Caco-2 (cell line): ENCODE measurements around the gene RB1. TPM values are rescaled to one million over a fixed set of nuclear protein-coding genes. Genes with fewer than 3 reads are reported as not detected.

Experiments used
- BruUV-seq: library from RNA; stranded (reverse); fragments of 400-500 nt; replicated peaks from 2 replicates; lab custom pipeline; 2021; lab: Mats Ljungman, UMichigan
- CTCF ChIA-PET: fragments of 300-600 bp; sonication (Branson Sonifier 250); formaldehyde crosslinking; loops from one replicate; lab custom pipeline; 2022; ENCODE audit warnings: antibody characterized with exemption; lab: Charles Lee
- POLR2A ChIA-PET: fragments of 300-600 bp; sonication (Branson Sonifier 250); formaldehyde crosslinking; loops from one replicate; lab custom pipeline; 2022; ENCODE audit warnings: antibody characterized with exemption; lab: Charles Lee
- DNase-seq, 2 experiments: peaks; one replicate each; pipeline versions ENCODE4 v3.0.0 to v3.0.0-alpha.2; 2020 to 2022
- H3K27me3 ChIP-seq: replicated peaks from 2 replicates; pipeline ENCODE4 v1.6.0; 2011; ENCODE audit warnings: low read length; ENCODE audit not compliant: control insufficient read depth, insufficient read depth
- H3K36me3 ChIP-seq: 2 replicates; pipeline ENCODE4 v1.5.1; 2011; ENCODE audit warnings: low read length; ENCODE audit not compliant: control insufficient read depth, insufficient read depth
- H3K4me1 ChIP-seq: fragments of 250-450 bp; sonication (Bioruptor Pico); 2 replicates; pipeline ENCODE4 v1.5.1; 2020; ENCODE audit warnings: mild to moderate bottlenecking
- H3K4me3 ChIP-seq: 2 replicates; pipeline ENCODE4 v1.5.1; 2011; ENCODE audit warnings: low read depth, mild to moderate bottlenecking, control low read depth, low read length
- H3K9me3 ChIP-seq: fragments of 250-450 bp; sonication (Bioruptor Pico); 2 replicates; pipeline ENCODE4 v1.5.1; 2020; ENCODE audit warnings: mild to moderate bottlenecking, moderate library complexity
- H3K27ac Mint-ChIP-seq: one replicate; pipeline ENCODE4 v1.8.0; 2022; ENCODE audit warnings: mixed read lengths; ENCODE audit not compliant: unreplicated experiment
- H3K27me3 Mint-ChIP-seq: one replicate; pipeline ENCODE4 v1.8.0; 2022; ENCODE audit warnings: mixed read lengths; ENCODE audit not compliant: insufficient read depth, unreplicated experiment
- H3K36me3 Mint-ChIP-seq: one replicate; pipeline ENCODE4 v1.8.0; 2022; ENCODE audit warnings: mild to moderate bottlenecking, mixed read lengths; ENCODE audit not compliant: insufficient read depth, unreplicated experiment
- H3K4me1 Mint-ChIP-seq: one replicate; pipeline ENCODE4 v1.8.0; 2022; ENCODE audit warnings: low read depth, mixed read lengths; ENCODE audit not compliant: unreplicated experiment
- H3K4me3 Mint-ChIP-seq: one replicate; pipeline ENCODE4 v1.8.0; 2022; ENCODE audit warnings: mild to moderate bottlenecking, moderate library complexity, mixed read lengths; ENCODE audit not compliant: unreplicated experiment
- H3K9me3 Mint-ChIP-seq: one replicate; pipeline ENCODE4 v1.8.0; 2022; ENCODE audit warnings: mixed read lengths; ENCODE audit not compliant: unreplicated experiment
- intact Hi-C: fragments of 100-400 bp; cut with micrococcal nuclease; formaldehyde crosslinking; loops from one replicate; pipeline ENCODE4 v1.10.0; 2022; ENCODE audit not compliant: unreplicated experiment
- total RNA-seq: library from RNA; stranded (reverse); gene quantifications from 2 replicates; pipeline ENCODE4 v1.2.3, GENCODE V29; 2022
- TF ChIP-seq, protein P1 (sequence below), 2 experiments: fragments of 200-600 bp in 1 of 2; IDR thresholded peaks; 1 replicate in 1 of 2; 2 replicates in 1 of 2; pipeline versions ENCODE4 v1.5.1 to v1.8.0; 2011 to 2022; ENCODE audit warnings: antibody characterized with exemption in 1 of 2, control low read depth in 1 of 2, inconsistent platforms in 1 of 2, low read depth in 1 of 2, low read length in 1 of 2, mild to moderate bottlenecking in 1 of 2, moderate library complexity in 1 of 2; ENCODE audit not compliant: insufficient read depth in 1 of 2, severe bottlenecking in 1 of 2, unreplicated experiment in 1 of 2

The RB1 gene
- total RNA-seq, 1 experiment from 2014 or later: 24.1 TPM

DNA sequence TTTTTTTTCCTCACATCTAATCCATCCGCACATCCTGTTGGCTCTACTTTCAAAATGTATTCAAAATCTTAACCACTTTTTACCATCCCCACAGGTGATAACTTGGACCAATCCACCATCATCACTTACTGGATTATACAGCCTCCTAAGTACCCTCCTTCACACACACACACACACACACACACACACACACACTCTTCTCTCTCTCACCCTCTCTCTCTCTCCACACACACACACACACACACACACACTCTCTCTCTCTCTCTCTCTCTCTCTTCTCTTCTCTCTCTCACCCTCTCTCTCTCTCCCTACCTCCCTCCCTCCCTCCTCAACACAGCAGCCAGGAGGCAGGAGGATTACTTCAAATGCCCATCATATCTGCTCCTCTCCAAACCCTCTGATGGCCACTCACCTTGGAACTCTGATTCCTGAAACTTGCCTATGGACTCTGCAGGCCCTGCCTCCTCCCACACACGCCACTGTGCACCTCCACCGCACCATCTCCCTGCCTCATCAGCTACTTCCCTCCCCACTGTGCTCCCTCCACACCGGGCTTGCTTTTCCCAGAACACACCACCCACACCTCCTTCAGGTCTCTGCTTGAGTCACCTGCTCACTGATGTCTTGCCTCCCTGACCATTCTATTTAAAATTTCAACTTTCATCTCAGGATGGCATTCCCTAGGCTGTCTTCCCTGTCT is 189.7 kb downstream of the RB1 start:
- no peaks in the 10 kb centered on the region for H3K27me3 Mint-ChIP-seq
- H3K4me3 Mint-ChIP-seq: no peak overlapping the region
- H3K27me3 ChIP-seq: no peaks in the 10 kb centered on the region
- no peaks in the 10 kb centered on the region for H3K9me3 Mint-ChIP-seq
- no peaks in the 10 kb centered on the region for H3K36me3 Mint-ChIP-seq
- no peak overlapping the region for H3K4me3 ChIP-seq
- H3K27ac Mint-ChIP-seq: no peak overlapping the region
- no peaks in the 10 kb centered on the region for H3K4me1 Mint-ChIP-seq
- ChIA-PET POLR2A (no interaction called here), CTCF (no interaction called here)
- no TSS peak for BruUV-seq
- H3K36me3 ChIP-seq: no peaks in the 10 kb centered on the region
- no peaks in the 10 kb centered on the region for H3K4me1 ChIP-seq
- no peaks in the 10 kb centered on the region for H3K9me3 ChIP-seq
- no peak for DNase-seq
- intact Hi-C loops: no loop called here
- TF ChIP-seq, protein P1, sequence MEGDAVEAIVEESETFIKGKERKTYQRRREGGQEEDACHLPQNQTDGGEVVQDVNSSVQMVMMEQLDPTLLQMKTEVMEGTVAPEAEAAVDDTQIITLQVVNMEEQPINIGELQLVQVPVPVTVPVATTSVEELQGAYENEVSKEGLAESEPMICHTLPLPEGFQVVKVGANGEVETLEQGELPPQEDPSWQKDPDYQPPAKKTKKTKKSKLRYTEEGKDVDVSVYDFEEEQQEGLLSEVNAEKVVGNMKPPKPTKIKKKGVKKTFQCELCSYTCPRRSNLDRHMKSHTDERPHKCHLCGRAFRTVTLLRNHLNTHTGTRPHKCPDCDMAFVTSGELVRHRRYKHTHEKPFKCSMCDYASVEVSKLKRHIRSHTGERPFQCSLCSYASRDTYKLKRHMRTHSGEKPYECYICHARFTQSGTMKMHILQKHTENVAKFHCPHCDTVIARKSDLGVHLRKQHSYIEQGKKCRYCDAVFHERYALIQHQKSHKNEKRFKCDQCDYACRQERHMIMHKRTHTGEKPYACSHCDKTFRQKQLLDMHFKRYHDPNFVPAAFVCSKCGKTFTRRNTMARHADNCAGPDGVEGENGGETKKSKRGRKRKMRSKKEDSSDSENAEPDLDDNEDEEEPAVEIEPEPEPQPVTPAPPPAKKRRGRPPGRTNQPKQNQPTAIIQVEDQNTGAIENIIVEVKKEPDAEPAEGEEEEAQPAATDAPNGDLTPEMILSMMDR (IDR thresholded peaks at IDR 0.05; ENCODE audit: insufficient read depth in 1 of 2, low read depth in 1 of 2, low read length in 1 of 2, severe bottlenecking in 1 of 2, unreplicated experiment in 1 of 2): no peak

GRCh38 chr13:48493851-48494250 is 190.3 kb downstream of the RB1 start:
- H3K27me3 ChIP-seq: no peaks in the 10 kb centered on the region
- no peaks in the 10 kb centered on the region for H3K9me3 Mint-ChIP-seq
- no peaks in the 10 kb centered on the region for H3K4me1 ChIP-seq
- no peaks in the 10 kb centered on the region for H3K36me3 Mint-ChIP-seq
- intact Hi-C loops: no loop called here
- TF ChIP-seq, protein P1 (IDR thresholded peaks at IDR 0.05; ENCODE audit: insufficient read depth in 1 of 2, low read depth in 1 of 2, low read length in 1 of 2, severe bottlenecking in 1 of 2, unreplicated experiment in 1 of 2): no peak
- no peak overlapping the region for H3K4me3 Mint-ChIP-seq
- H3K36me3 ChIP-seq: no peaks in the 10 kb centered on the region
- H3K4me3 ChIP-seq: no peak overlapping the region
- H3K9me3 ChIP-seq: no peaks in the 10 kb centered on the region
- H3K27me3 Mint-ChIP-seq: no peaks in the 10 kb centered on the region
- no peaks in the 10 kb centered on the region for H3K4me1 Mint-ChIP-seq
- no TSS peak for BruUV-seq
- CTCF ChIA-PET: no interaction called here
- H3K27ac Mint-ChIP-seq: no peak overlapping the region
- DNase-seq: no peak
- POLR2A ChIA-PET: no interaction called here

GRCh38 chr13:48494874-48495273 is 191.3 kb downstream of the RB1 start:
- DNase-seq: no peak
- H3K4me3 Mint-ChIP-seq: no peak overlapping the region
- BruUV-seq: no TSS peak
- no peaks in the 10 kb centered on the region for H3K36me3 Mint-ChIP-seq
- TF ChIP-seq, protein P1 (IDR thresholded peaks at IDR 0.05; ENCODE audit: insufficient read depth in 1 of 2, low read depth in 1 of 2, low read length in 1 of 2, severe bottlenecking in 1 of 2, unreplicated experiment in 1 of 2): no peak
- POLR2A ChIA-PET: no interaction called here
- Histone ChIP-seq H3K36me3 (no peaks in the 10 kb centered on the region), H3K9me3 (no peaks in the 10 kb centered on the region), H3K4me3 (no peak overlapping the region), H3K27me3 (no peaks in the 10 kb centered on the region), H3K4me1 (no peaks in the 10 kb centered on the region)
- CTCF ChIA-PET: no interaction called here
- H3K4me1 Mint-ChIP-seq: no peaks in the 10 kb centered on the region
- no peaks in the 10 kb centered on the region for H3K27me3 Mint-ChIP-seq
- intact Hi-C loops: no loop called here
- no peaks in the 10 kb centered on the region for H3K9me3 Mint-ChIP-seq
- H3K27ac Mint-ChIP-seq: no peak overlapping the region
